ENCODE measurements around the gene CHST8.

Gene CHST8

GRCh38 chr19:33718651-33719254, 97.0 kb downstream of the CHST8 start:
- H3K4me1 ChIP-seq (ENCODE audit: control insufficient read depth in 1 of 2, insufficient read depth in 2 of 2, low read length in 2 of 2): no peaks in the 10 kb centered on the region

GRCh38 chr19:33719366-33720154, 97.8 kb downstream of the CHST8 start:
- no CpG with 5 or more reads among the region's 13 CpGs for WGBS (ENCODE audit: extremely low coverage, insufficient coverage, insufficient read length)

More at GRCh38 chr19:33718651-33719254, 97.0 kb downstream of the CHST8 start:
- no peak overlapping the region for H2AFZ ChIP-seq (ENCODE audit: insufficient read depth, low read length, poor library complexity)
- no peak overlapping the region for H4K8ac ChIP-seq (ENCODE audit: low read depth, low read length)
- H3K14ac ChIP-seq (ENCODE audit: low read length): no peak overlapping the region
- no peak overlapping the region for H2AK5ac ChIP-seq (ENCODE audit: low read length)
- H3K36me3 ChIP-seq (ENCODE audit: control insufficient read depth in 1 of 2, insufficient read depth in 2 of 2, low read length in 2 of 2): no peaks in the 10 kb centered on the region
- H3K4ac ChIP-seq (ENCODE audit: low read depth, low read length): no peak overlapping the region
- H3K4me3 ChIP-seq (ENCODE audit: low read depth, low read length): no peak overlapping the region
- H3K27ac ChIP-seq (ENCODE audit: low read depth, low read length): no peak overlapping the region
- H3K79me1 ChIP-seq (ENCODE audit: low read length): no peaks in the 10 kb centered on the region
- H3K9ac ChIP-seq (ENCODE audit: low read length): no peak overlapping the region
- H3K79me2 ChIP-seq (ENCODE audit: control insufficient read depth, insufficient read depth, low read length, poor library complexity): no peaks in the 10 kb centered on the region
- peaks cover 13% of the 10 kb centered on the region for H3K9me3 ChIP-seq (ENCODE audit: insufficient read depth, low read depth, low read length)
- no peak overlapping the region for H3K18ac ChIP-seq (ENCODE audit: low read length)
- no peak overlapping the region for H4K91ac ChIP-seq (ENCODE audit: low read depth, low read length)
- WGBS (ENCODE audit: extremely low coverage, insufficient coverage, insufficient read length): no CpG with 5 or more reads among the region's 12 CpGs
- H3K23ac ChIP-seq (ENCODE audit: low read length): no peak overlapping the region
- no peak overlapping the region for H4K12ac ChIP-seq (ENCODE audit: low read depth, low read length)
- H2BK120ac ChIP-seq (ENCODE audit: insufficient read depth, low read length, poor library complexity): no peak overlapping the region
- no peak overlapping the region for H3K4me2 ChIP-seq (ENCODE audit: low read length)
- no peaks in the 10 kb centered on the region for H3K27me3 ChIP-seq (ENCODE audit: insufficient read depth, low read length)
- H2BK5ac ChIP-seq (ENCODE audit: low read depth, low read length, poor library complexity): no peak overlapping the region
- no peak overlapping the region for H2BK12ac ChIP-seq (ENCODE audit: low read length)
- no peak for DNase-seq

GRCh38 chr19:33720155-33720493, 98.4 kb downstream of the CHST8 start:
- H2AFZ ChIP-seq (ENCODE audit: insufficient read depth, low read length, poor library complexity): no peak overlapping the region
- H3K9me3 ChIP-seq (ENCODE audit: insufficient read depth, low read depth, low read length): peaks cover 13% of the 10 kb centered on the region
- no peak overlapping the region for H3K4me2 ChIP-seq (ENCODE audit: low read length)
- H3K27ac ChIP-seq (ENCODE audit: low read depth, low read length): no peak overlapping the region
- H3K14ac ChIP-seq (ENCODE audit: low read length): no peak overlapping the region
- H2AK5ac ChIP-seq (ENCODE audit: low read length): no peak overlapping the region
- H3K79me2 ChIP-seq (ENCODE audit: control insufficient read depth, insufficient read depth, low read length, poor library complexity): no peaks in the 10 kb centered on the region
- H4K91ac ChIP-seq (ENCODE audit: low read depth, low read length): no peak overlapping the region
- WGBS (ENCODE audit: extremely low coverage, insufficient coverage, insufficient read length): 100% methylated on average over 2 of the region's 3 CpGs
- no peak overlapping the region for H2BK120ac ChIP-seq (ENCODE audit: insufficient read depth, low read length, poor library complexity)
- no peak overlapping the region for H3K4ac ChIP-seq (ENCODE audit: low read depth, low read length)
- no peaks in the 10 kb centered on the region for H3K36me3 ChIP-seq (ENCODE audit: control insufficient read depth in 1 of 2, insufficient read depth in 2 of 2, low read length in 2 of 2)
- no peaks in the 10 kb centered on the region for H3K79me1 ChIP-seq (ENCODE audit: low read length)
- H3K23ac ChIP-seq (ENCODE audit: low read length): no peak overlapping the region
- no peak overlapping the region for H2BK5ac ChIP-seq (ENCODE audit: low read depth, low read length, poor library complexity)
- no peak overlapping the region for H3K4me3 ChIP-seq (ENCODE audit: low read depth, low read length)
- no peak overlapping the region for H4K8ac ChIP-seq (ENCODE audit: low read depth, low read length)
- H3K27me3 ChIP-seq (ENCODE audit: insufficient read depth, low read length): no peaks in the 10 kb centered on the region
- DNase-seq: no peak
- H3K4me1 ChIP-seq (ENCODE audit: control insufficient read depth in 1 of 2, insufficient read depth in 2 of 2, low read length in 2 of 2): no peaks in the 10 kb centered on the region
- H4K12ac ChIP-seq (ENCODE audit: low read depth, low read length): no peak overlapping the region
- H3K18ac ChIP-seq (ENCODE audit: low read length): no peak overlapping the region
- no peak overlapping the region for H2BK12ac ChIP-seq (ENCODE audit: low read length)
- H3K9ac ChIP-seq (ENCODE audit: low read length): no peak overlapping the region

More at GRCh38 chr19:33719366-33720154, 97.8 kb downstream of the CHST8 start:
- no peaks in the 10 kb centered on the region for H3K4me1 ChIP-seq (ENCODE audit: control insufficient read depth in 1 of 2, insufficient read depth in 2 of 2, low read length in 2 of 2)
- H2AK5ac ChIP-seq (ENCODE audit: low read length): no peak overlapping the region
- H2BK120ac ChIP-seq (ENCODE audit: insufficient read depth, low read length, poor library complexity): no peak overlapping the region
- peaks cover 13% of the 10 kb centered on the region for H3K9me3 ChIP-seq (ENCODE audit: insufficient read depth, low read depth, low read length)
- no peak overlapping the region for H3K18ac ChIP-seq (ENCODE audit: low read length)
- no peak overlapping the region for H2BK12ac ChIP-seq (ENCODE audit: low read length)
- no peak overlapping the region for H4K12ac ChIP-seq (ENCODE audit: low read depth, low read length)
- no peaks in the 10 kb centered on the region for H3K79me1 ChIP-seq (ENCODE audit: low read length)
- H4K8ac ChIP-seq (ENCODE audit: low read depth, low read length): no peak overlapping the region
- H3K4ac ChIP-seq (ENCODE audit: low read depth, low read length): no peak overlapping the region
- no peak overlapping the region for H2BK5ac ChIP-seq (ENCODE audit: low read depth, low read length, poor library complexity)
- no peak overlapping the region for H3K27ac ChIP-seq (ENCODE audit: low read depth, low read length)
- H3K4me3 ChIP-seq (ENCODE audit: low read depth, low read length): no peak overlapping the region
- no peak overlapping the region for H3K14ac ChIP-seq (ENCODE audit: low read length)
- H2AFZ ChIP-seq (ENCODE audit: insufficient read depth, low read length, poor library complexity): no peak overlapping the region
- no peak overlapping the region for H4K91ac ChIP-seq (ENCODE audit: low read depth, low read length)
- no peak overlapping the region for H3K4me2 ChIP-seq (ENCODE audit: low read length)
- H3K79me2 ChIP-seq (ENCODE audit: control insufficient read depth, insufficient read depth, low read length, poor library complexity): no peaks in the 10 kb centered on the region
- H3K23ac ChIP-seq (ENCODE audit: low read length): no peak overlapping the region
- no peak overlapping the region for H3K9ac ChIP-seq (ENCODE audit: low read length)
- DNase-seq: no peak
- H3K36me3 ChIP-seq (ENCODE audit: control insufficient read depth in 1 of 2, insufficient read depth in 2 of 2, low read length in 2 of 2): no peaks in the 10 kb centered on the region
- no peaks in the 10 kb centered on the region for H3K27me3 ChIP-seq (ENCODE audit: insufficient read depth, low read length)

- Histone ChIP-seq H2AK5ac (ENCODE audit: low read length) (no peak overlapping the region), H3K79me1 (ENCODE audit: low read length) (no peaks in the 10 kb centered on the region), H4K8ac (ENCODE audit: low read depth, low read length) (no peak overlapping the region), H3K27me3 (ENCODE audit: insufficient read depth, low read length) (no peaks in the 10 kb centered on the region), H3K9me3 (ENCODE audit: insufficient read depth, low read depth, low read length) (peaks cover 13% of the 10 kb centered on the region), H2BK120ac (ENCODE audit: insufficient read depth, low read length, poor library complexity) (no peak overlapping the region), H3K79me2 (ENCODE audit: control insufficient read depth, insufficient read depth, low read length, poor library complexity) (no peaks in the 10 kb centered on the region), H3K14ac (ENCODE audit: low read length) (no peak overlapping the region), H2BK12ac (ENCODE audit: low read length) (no peak overlapping the region), H3K9ac (ENCODE audit: low read length) (no peak overlapping the region), H3K4me3 (ENCODE audit: low read depth, low read length) (no peak overlapping the region), H3K27ac (ENCODE audit: low read depth, low read length) (no peak overlapping the region), H4K12ac (ENCODE audit: low read depth, low read length) (no peak overlapping the region), H3K4me1 (ENCODE audit: control insufficient read depth in 1 of 2, insufficient read depth in 2 of 2, low read length in 2 of 2) (no peaks in the 10 kb centered on the region), H3K4ac (ENCODE audit: low read depth, low read length) (no peak overlapping the region), H2AFZ (ENCODE audit: insufficient read depth, low read length, poor library complexity) (no peak overlapping the region), H4K91ac (ENCODE audit: low read depth, low read length) (no peak overlapping the region), H3K18ac (ENCODE audit: low read length) (no peak overlapping the region), H3K36me3 (ENCODE audit: control insufficient read depth in 1 of 2, insufficient read depth in 2 of 2, low read length in 2 of 2) (no peaks in the 10 kb centered on the region), H2BK5ac (ENCODE audit: low read depth, low read length, poor library complexity) (no peak overlapping the region), H3K4me2 (ENCODE audit: low read length) (no peak overlapping the region), H3K23ac (ENCODE audit: low read length) (no peak overlapping the region)
- no CpG with 5 or more reads among the region's 9 CpGs for WGBS (ENCODE audit: extremely low coverage, insufficient coverage, insufficient read length)
- DNase-seq: no peak
Measured at GRCh38 chr19:33720691-33721682, 99.2 kb downstream of the CHST8 start.

Measured in trophoblast cell (in vitro differentiated cells and primary cell).